ENCODE results near the gene EVA1A.

GRCh38 chr2:75475049-75475448 lies 85.7 kb downstream of the EVA1A start:
- TF ChIP-seq POLR2AphosphoS5 (IDR thresholded peaks at IDR 0.05) (no peak), CTCF (IDR thresholded peaks at IDR 0.05) (no peak), POLR2A (IDR thresholded peaks at IDR 0.05) (no peak), EP300 (IDR thresholded peaks at IDR 0.05; ENCODE audit: low read depth) (no peak)

All from transverse colon (tissue), 4 donors.